ENCODE results near the gene UGT1A8.
"Not testable (repeated sequence)": the region's sequence is repeated elsewhere in the genome, so short reads cannot be mapped to it uniquely, and the experiment has no call there.

DNA sequence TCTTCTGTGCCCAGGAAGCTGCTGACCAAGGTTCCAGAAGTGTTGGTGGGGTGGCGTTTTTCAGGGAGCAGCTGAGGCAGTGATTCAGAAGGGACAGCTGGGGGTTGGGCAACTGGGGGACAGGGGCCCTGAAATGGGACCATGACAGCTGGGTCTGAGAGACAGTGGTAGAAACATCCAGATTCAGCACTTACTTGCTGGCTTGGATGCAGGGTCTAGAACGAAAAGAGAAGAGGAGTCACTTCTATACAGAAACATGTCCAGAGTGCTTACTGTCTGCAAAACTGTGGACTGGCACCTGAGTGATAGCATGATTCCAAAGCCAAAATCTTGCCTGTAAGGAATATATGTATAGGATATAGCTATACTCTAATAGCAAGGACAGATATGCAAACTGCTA, 128.4 kb downstream of the UGT1A8 start:
- not testable (repeated sequence) for TF ChIP-seq EZH2 (IDR thresholded peaks at IDR 0.05); POLR2AphosphoS5 (IDR thresholded peaks at IDR 0.05; ENCODE audit: borderline replicate concordance, low read depth, low read length); FOXP2 (optimal IDR thresholded peaks at IDR 0.05; ENCODE audit: control extremely low read depth, extremely low read length, insufficient read depth)

All from SK-N-MC (cell line).